Parathyroid adenoma (tissue), 2 donors: ENCODE measurements around the gene NDRG3.

Experiments
- H2AFZ ChIP-seq: fragments of 300-600 bp; sonication (generic); one replicate; pipeline ENCODE4 v1.7.0; 2017; ENCODE audit warnings: antibody characterized with exemption, mild to moderate bottlenecking
- H3K27ac ChIP-seq: fragments of 300-600 bp; sonication (generic); one replicate; pipeline ENCODE4 v1.7.0; 2017
- H3K27me3 ChIP-seq: fragments of 300-600 bp; sonication (generic); one replicate; pipeline ENCODE4 v1.7.0; 2017; ENCODE audit warnings: low read length; ENCODE audit not compliant: control insufficient read depth, insufficient read depth
- H3K36me3 ChIP-seq: fragments of 300-600 bp; sonication (generic); one replicate; pipeline ENCODE4 v1.7.0; 2017; ENCODE audit warnings: low read length; ENCODE audit not compliant: control insufficient read depth, insufficient read depth
- H3K4me1 ChIP-seq: fragments of 300-600 bp; sonication (generic); one replicate; pipeline ENCODE4 v1.7.0; 2017; ENCODE audit warnings: control low read depth
- H3K4me2 ChIP-seq: fragments of 300-600 bp; sonication (generic); one replicate; pipeline ENCODE4 v1.7.0; 2017; ENCODE audit warnings: low read length
- H3K4me3 ChIP-seq: fragments of 300-600 bp; sonication (generic); one replicate; pipeline ENCODE4 v1.7.0; 2017; ENCODE audit warnings: low read depth, low read length
- H3K79me2 ChIP-seq: fragments of 300-600 bp; sonication (generic); one replicate; pipeline ENCODE4 v1.7.0; 2017; ENCODE audit warnings: control low read depth
- H3K9ac ChIP-seq: fragments of 300-600 bp; sonication (generic); one replicate; pipeline ENCODE4 v1.7.0; 2017; ENCODE audit warnings: mild to moderate bottlenecking
- H3K9me3 ChIP-seq: fragments of 300-600 bp; sonication (generic); one replicate; pipeline ENCODE4 v1.7.0; 2017; ENCODE audit warnings: low read length; ENCODE audit not compliant: control insufficient read depth
- TF ChIP-seq, protein P1 (sequence below): fragments of 300-600 bp; sonication (generic); IDR thresholded peaks from one replicate; pipeline ENCODE4 v1.7.0; 2017; ENCODE audit warnings: antibody characterized with exemption, mild to moderate bottlenecking
- donor health status: primary hyperparathyroidism.

Gene NDRG3

GRCh38 chr20:36624068-36624943 is 121.6 kb downstream of the NDRG3 start:
- no peaks in the 10 kb centered on the region for H3K27me3 ChIP-seq
- TF ChIP-seq, protein P1, sequence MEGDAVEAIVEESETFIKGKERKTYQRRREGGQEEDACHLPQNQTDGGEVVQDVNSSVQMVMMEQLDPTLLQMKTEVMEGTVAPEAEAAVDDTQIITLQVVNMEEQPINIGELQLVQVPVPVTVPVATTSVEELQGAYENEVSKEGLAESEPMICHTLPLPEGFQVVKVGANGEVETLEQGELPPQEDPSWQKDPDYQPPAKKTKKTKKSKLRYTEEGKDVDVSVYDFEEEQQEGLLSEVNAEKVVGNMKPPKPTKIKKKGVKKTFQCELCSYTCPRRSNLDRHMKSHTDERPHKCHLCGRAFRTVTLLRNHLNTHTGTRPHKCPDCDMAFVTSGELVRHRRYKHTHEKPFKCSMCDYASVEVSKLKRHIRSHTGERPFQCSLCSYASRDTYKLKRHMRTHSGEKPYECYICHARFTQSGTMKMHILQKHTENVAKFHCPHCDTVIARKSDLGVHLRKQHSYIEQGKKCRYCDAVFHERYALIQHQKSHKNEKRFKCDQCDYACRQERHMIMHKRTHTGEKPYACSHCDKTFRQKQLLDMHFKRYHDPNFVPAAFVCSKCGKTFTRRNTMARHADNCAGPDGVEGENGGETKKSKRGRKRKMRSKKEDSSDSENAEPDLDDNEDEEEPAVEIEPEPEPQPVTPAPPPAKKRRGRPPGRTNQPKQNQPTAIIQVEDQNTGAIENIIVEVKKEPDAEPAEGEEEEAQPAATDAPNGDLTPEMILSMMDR = no peak
- H3K4me1 ChIP-seq = no peaks in the 10 kb centered on the region
- H3K9me3 ChIP-seq = no peaks in the 10 kb centered on the region
- H2AFZ ChIP-seq = no peak overlapping the region
- H3K9ac ChIP-seq = no peak overlapping the region
- no peak overlapping the region for H3K4me2 ChIP-seq
- H3K4me3 ChIP-seq = no peak overlapping the region
- H3K27ac ChIP-seq = no peak overlapping the region
- no peaks in the 10 kb centered on the region for H3K36me3 ChIP-seq
- no peaks in the 10 kb centered on the region for H3K79me2 ChIP-seq

- no peaks in the 10 kb centered on the region for H3K79me2 ChIP-seq
- no peak overlapping the region for H3K4me2 ChIP-seq
- H2AFZ ChIP-seq = no peak overlapping the region
- H3K4me3 ChIP-seq = no peak overlapping the region
- H3K36me3 ChIP-seq = no peaks in the 10 kb centered on the region
- H3K9me3 ChIP-seq = no peaks in the 10 kb centered on the region
- TF ChIP-seq, protein P1 = no peak
- H3K27me3 ChIP-seq = no peaks in the 10 kb centered on the region
- no peak overlapping the region for H3K9ac ChIP-seq
- no peaks in the 10 kb centered on the region for H3K4me1 ChIP-seq
- H3K27ac ChIP-seq = no peak overlapping the region
Measured at GRCh38 chr20:36623444-36623843, 122.4 kb downstream of the NDRG3 start.

DNA sequence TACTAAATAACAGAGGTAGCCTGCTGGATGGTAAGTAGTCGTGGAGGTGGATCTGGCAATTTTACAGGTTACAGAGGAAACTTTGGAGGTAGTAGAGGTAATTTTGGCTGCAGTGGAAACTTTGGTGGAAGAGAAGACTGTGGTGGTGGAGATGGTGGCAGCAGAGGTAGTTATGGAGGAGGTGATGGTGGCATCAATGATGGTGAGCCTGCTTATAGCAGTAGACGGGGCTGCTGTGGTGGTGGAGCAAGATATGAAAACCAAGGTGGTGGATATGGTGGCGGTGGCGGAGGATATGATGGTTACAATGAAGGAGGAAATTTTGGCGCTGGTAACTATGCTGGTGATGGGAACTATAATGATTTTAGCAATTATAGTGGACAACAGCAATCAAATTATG is 125.0 kb downstream of the NDRG3 start:
- no peak overlapping the region for H2AFZ ChIP-seq
- no peaks in the 10 kb centered on the region for H3K4me1 ChIP-seq
- no peak overlapping the region for H3K4me3 ChIP-seq
- no peaks in the 10 kb centered on the region for H3K9me3 ChIP-seq
- no peak overlapping the region for H3K9ac ChIP-seq
- H3K79me2 ChIP-seq = no peaks in the 10 kb centered on the region
- no peaks in the 10 kb centered on the region for H3K27me3 ChIP-seq
- TF ChIP-seq, protein P1 = no peak
- H3K36me3 ChIP-seq = no peaks in the 10 kb centered on the region
- no peak overlapping the region for H3K27ac ChIP-seq
- H3K4me2 ChIP-seq = no peak overlapping the region

DNA sequence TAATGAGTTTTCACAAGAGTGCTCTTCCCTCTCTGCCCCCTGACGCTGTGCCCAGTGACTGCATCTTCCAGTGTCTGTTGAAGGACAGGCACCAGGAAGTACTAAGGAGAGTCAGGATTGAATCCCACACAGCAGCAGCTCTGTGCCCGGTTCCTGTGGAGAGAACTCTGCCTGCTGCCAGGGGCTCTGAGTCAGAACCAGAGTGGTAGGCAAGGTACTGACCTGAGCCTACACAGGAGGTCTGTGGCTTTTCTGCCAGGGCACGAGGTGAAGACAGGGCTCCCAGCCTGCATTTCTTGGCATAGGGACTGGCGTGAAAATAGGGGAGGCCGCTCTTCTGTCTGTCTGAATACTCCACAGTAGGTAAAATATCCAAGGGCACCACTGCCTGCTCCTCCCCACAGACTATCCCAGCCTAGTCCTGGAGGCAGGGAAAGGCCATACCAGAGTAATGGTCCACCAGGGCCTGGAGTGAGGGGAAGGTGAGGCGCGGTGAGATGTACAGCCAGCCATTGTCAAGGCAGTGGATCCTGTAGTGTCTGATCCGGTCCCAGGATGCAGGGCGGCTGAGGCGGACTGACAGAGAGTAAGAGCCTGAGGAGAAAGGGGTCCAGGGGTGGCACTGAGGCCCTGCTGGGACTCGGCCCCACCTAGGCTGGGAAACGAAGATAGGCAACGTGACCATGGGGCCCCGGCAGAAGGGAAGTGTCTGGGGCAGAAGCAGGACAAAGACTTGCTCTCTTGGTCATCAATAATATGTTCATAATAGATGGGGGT is 130.9 kb downstream of the NDRG3 start:
- Histone ChIP-seq H3K27ac (no peak overlapping the region), H3K4me3 (no peak overlapping the region), H3K4me1 (no peaks in the 10 kb centered on the region), H3K36me3 (no peaks in the 10 kb centered on the region), H3K9me3 (no peaks in the 10 kb centered on the region), H3K27me3 (no peaks in the 10 kb centered on the region), H3K9ac (no peak overlapping the region), H3K79me2 (no peaks in the 10 kb centered on the region), H3K4me2 (no peak overlapping the region), H2AFZ (no peak overlapping the region)
- TF ChIP-seq, protein P1 = no peak
